NT2/D1 (cell line): ENCODE measurements around the gene ADH7.

Experiments
- DNase-seq: peaks from one replicate; pipeline ENCODE4 v3.0.0-alpha.2; 2011; ENCODE audit warnings: low read depth, low spot score
- H3K27me3 ChIP-seq: 2 replicates; pipeline ENCODE4 v1.6.0; 2011; ENCODE audit warnings: mild to moderate bottlenecking; ENCODE audit not compliant: insufficient read length, insufficient read depth
- H3K36me3 ChIP-seq: 2 replicates; pipeline ENCODE4 v1.6.1; 2011; ENCODE audit warnings: mild to moderate bottlenecking, low read length, mixed read lengths; ENCODE audit not compliant: insufficient read depth, insufficient read length
- H3K4me1 ChIP-seq: 2 replicates; pipeline ENCODE4 v1.5.1; 2011; ENCODE audit not compliant: insufficient read depth, insufficient read length
- H3K4me3 ChIP-seq: 2 replicates; pipeline ENCODE4 v1.5.1; 2011; ENCODE audit warnings: low read depth; ENCODE audit not compliant: insufficient read length
- H3K9ac ChIP-seq: 2 replicates; pipeline ENCODE4 v1.6.0; 2011; ENCODE audit warnings: low read depth; ENCODE audit not compliant: insufficient read length
- H3K9me3 ChIP-seq: 2 replicates; pipeline ENCODE4 v1.5.1; 2011; ENCODE audit warnings: mild to moderate bottlenecking, low read length; ENCODE audit not compliant: insufficient read depth
- SUZ12 ChIP-seq: IDR thresholded peaks from 2 replicates; pipeline ENCODE4 v1.6.1; 2011; ENCODE audit not compliant: insufficient read length, insufficient read depth; ENCODE audit errors: extremely low read depth
- YY1 ChIP-seq: IDR thresholded peaks from 2 replicates; pipeline ENCODE4 v1.6.1; 2011; ENCODE audit not compliant: insufficient read length, insufficient read depth
- ZNF274 ChIP-seq: IDR thresholded peaks from 2 replicates; pipeline ENCODE4 v1.6.1; 2011; ENCODE audit warnings: mild to moderate bottlenecking, low read depth, low read length

Gene ADH7

DNA sequence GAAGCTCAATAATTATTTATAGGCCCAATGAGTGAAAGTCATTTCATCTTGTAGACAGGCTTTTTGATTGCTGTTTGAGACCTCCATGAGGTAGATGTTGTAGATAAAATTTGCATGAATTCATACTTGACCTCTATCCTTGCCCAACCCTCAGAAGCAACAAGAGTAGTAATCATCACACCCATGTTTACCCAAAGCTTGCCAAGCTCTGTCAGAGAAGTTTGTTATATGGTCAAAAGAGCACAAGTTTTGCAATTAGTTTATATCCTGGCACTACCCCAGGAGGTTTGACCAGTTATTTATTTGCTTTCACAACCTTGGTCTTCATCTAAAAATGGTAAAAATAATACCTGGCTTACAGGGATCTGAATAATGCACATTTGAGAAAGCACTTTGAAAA, 20.7 kb downstream of the ADH7 start:
- H3K4me3 ChIP-seq: no peak overlapping the region
- no peak for TF ChIP-seq YY1
- TF ChIP-seq ZNF274: no peak
- no peak for TF ChIP-seq SUZ12
- no peaks in the 10 kb centered on the region for H3K9me3 ChIP-seq
- H3K27me3 ChIP-seq: no peaks in the 10 kb centered on the region
- no peak for DNase-seq
- no peaks in the 10 kb centered on the region for H3K4me1 ChIP-seq
- no peaks in the 10 kb centered on the region for H3K36me3 ChIP-seq
- no peak overlapping the region for H3K9ac ChIP-seq

DNA sequence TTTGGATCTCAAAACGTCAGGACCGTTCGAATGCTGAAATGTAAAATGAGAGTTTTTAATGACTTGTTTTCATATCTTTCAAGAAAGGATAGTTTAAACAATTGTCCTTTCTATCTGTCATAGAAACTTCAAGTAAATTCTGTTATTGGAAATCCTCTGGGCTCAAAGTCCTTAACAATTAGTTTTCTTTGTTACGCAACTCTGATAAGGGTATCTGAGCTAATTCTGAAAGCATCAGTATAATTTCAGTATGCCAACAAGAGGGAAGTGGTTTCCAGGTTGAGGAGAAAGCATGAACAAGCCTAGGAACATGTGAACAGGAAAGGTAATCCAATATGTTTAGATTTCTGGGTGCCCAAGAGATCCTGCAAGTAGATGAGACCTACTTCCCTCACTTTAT, 22.0 kb downstream of the ADH7 start:
- TF ChIP-seq SUZ12: no peak
- no peak for TF ChIP-seq YY1
- TF ChIP-seq ZNF274: no peak
- no peaks in the 10 kb centered on the region for H3K9me3 ChIP-seq
- no peaks in the 10 kb centered on the region for H3K27me3 ChIP-seq
- H3K4me3 ChIP-seq: no peak overlapping the region
- no peaks in the 10 kb centered on the region for H3K36me3 ChIP-seq
- no peak for DNase-seq
- H3K9ac ChIP-seq: no peak overlapping the region
- H3K4me1 ChIP-seq: no peaks in the 10 kb centered on the region

DNA sequence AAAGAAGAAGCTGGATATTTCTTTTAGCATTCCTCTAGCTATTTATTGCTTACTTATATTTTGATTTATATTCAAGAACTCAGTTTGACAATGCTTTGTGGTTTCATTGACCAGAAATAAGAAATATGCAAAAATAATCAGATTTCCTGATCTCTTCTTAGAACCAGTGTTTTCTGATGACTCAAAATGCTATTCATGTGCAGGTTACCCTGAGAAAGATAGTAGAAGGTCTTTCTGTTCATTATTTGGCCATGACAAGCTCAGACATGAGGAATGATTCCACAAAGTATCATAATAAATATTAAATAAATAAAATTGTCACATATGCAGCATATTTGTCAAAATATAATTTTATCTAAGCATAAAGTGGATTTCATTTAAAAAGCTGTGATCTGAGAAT, 24.1 kb downstream of the ADH7 start:
- no peak overlapping the region for H3K4me3 ChIP-seq
- H3K4me1 ChIP-seq: no peaks in the 10 kb centered on the region
- H3K9me3 ChIP-seq: no peaks in the 10 kb centered on the region
- no peaks in the 10 kb centered on the region for H3K27me3 ChIP-seq
- no peak for DNase-seq
- TF ChIP-seq YY1 (no peak), ZNF274 (no peak), SUZ12 (no peak)
- H3K9ac ChIP-seq: no peak overlapping the region
- no peaks in the 10 kb centered on the region for H3K36me3 ChIP-seq

DNA sequence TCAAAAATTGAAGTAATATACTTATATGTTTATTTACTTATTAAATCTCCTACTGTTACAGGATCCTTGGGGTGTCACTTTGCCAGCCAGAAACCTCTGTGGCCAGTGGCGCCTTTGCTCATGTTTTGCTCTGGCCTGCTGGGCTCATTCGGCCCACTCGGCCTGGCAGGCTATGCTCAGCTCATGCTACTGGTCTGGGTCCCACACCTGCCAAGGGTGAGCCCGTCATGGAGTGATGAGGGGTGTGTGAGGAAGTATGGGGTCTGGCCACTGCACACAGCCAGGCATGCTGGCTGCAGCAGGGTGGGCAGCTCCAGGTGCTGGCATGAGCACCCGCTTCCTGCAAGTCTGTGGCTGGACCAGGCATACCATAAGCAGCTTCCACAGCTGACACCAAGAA, 25.1 kb downstream of the ADH7 start:
- Histone ChIP-seq H3K9me3 (no peaks in the 10 kb centered on the region), H3K4me3 (no peak overlapping the region), H3K9ac (no peak overlapping the region), H3K4me1 (no peaks in the 10 kb centered on the region), H3K27me3 (no peaks in the 10 kb centered on the region), H3K36me3 (no peaks in the 10 kb centered on the region)
- TF ChIP-seq ZNF274 (no peak), SUZ12 (no peak), YY1 (no peak)
- no peak for DNase-seq

DNA sequence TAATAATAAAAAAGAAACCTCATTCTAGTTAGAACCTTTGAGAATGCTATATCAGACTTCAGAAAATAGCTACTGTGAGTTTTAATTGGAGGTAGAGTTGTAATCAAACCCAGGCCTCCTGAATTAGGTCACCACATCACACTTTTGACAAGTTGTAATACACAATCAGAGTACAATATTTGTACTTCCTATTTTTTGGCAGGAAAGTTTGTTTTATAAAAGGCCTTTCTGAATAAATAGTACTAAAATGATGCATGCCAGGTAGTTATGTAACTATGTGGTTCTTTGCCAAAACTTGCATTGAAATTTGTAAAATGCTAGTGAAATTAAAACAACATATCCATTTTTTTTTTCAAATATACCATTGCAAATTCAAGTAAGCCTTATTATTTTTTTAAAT, 26.8 kb downstream of the ADH7 start:
- no peaks in the 10 kb centered on the region for H3K9me3 ChIP-seq
- DNase-seq: no peak
- no peaks in the 10 kb centered on the region for H3K27me3 ChIP-seq
- no peak for TF ChIP-seq YY1
- TF ChIP-seq SUZ12: no peak
- no peak for TF ChIP-seq ZNF274
- H3K36me3 ChIP-seq: no peaks in the 10 kb centered on the region
- H3K9ac ChIP-seq: no peak overlapping the region
- H3K4me3 ChIP-seq: no peak overlapping the region
- H3K4me1 ChIP-seq: no peaks in the 10 kb centered on the region

DNA sequence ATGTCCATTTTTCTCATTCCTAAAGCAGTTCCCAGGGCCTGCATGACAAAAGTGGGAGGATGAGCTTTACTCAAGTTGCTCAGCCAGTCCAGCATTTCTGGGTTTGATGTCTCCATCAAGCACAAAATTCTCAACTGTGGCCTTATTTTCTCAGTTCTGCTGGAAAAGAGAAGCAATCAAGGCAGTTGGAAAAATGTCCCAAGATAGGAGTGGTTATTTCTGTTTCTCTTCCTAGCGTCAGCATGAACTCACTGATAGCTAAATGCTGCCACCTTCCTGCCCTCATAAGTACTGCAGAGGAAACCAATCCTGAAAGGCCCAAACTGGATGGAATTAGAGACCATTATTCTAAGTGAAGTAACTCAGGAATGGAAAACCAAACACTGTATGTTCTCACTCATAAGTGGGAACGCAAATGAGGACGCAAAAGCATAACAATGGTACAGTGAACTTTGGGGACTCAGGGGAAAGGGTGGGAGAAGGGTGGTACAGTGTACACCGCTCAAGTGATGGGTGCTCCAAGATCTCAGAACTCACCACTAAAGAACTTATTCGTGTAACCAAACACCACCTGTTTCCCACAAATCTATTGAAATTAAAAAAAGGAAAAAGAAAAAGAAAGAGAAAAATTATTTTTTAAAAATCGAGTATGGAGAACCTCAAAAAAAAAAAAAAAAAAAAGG, 29.6 kb downstream of the ADH7 start:
- no peak overlapping the region for H3K9ac ChIP-seq
- H3K9me3 ChIP-seq: no peaks in the 10 kb centered on the region
- H3K4me3 ChIP-seq: no peak overlapping the region
- H3K36me3 ChIP-seq: no peaks in the 10 kb centered on the region
- DNase-seq: peak; percentile 51
- H3K27me3 ChIP-seq: no peaks in the 10 kb centered on the region
- H3K4me1 ChIP-seq: no peaks in the 10 kb centered on the region
- no peak for TF ChIP-seq YY1
- no peak for TF ChIP-seq ZNF274
- no peak for TF ChIP-seq SUZ12

DNA sequence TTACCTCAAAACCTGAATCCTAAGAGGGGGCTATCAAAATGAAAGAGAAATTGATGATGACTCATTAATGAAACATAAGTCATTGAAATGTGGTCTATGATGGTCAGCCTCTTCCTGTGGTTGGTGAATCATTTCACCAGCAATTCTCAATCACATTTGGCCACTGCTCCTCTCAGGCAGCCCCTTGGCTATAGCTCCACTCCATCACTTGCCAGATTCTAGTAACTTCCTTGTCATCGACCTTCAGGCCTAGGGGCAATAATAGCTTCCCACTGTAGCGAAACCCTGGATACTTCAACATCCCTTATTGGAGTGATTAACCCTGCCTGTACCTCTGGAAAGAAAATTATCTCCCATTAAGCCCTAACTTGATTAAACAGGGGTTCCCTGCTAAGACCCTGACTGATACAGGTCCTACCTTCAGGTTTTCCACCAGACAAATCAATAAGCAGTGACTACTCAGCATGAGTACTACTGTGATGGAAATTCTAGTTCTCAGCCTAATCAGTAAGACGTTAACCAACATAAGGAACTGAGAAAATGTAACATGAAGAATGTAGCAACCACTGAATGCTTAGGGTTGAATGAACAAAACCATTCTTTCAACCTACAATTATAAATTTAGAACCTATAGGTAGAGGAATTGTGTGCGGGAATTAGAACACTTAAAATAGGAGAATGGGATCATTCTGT, 30.4 kb downstream of the ADH7 start:
- no peaks in the 10 kb centered on the region for H3K9me3 ChIP-seq
- no peaks in the 10 kb centered on the region for H3K36me3 ChIP-seq
- H3K4me3 ChIP-seq: no peak overlapping the region
- H3K27me3 ChIP-seq: no peaks in the 10 kb centered on the region
- H3K4me1 ChIP-seq: no peaks in the 10 kb centered on the region
- no peak for TF ChIP-seq SUZ12
- no peak for TF ChIP-seq YY1
- no peak for TF ChIP-seq ZNF274
- no peak overlapping the region for H3K9ac ChIP-seq
- no peak for DNase-seq
